ENCODE results near the gene ECE1.

DNA sequence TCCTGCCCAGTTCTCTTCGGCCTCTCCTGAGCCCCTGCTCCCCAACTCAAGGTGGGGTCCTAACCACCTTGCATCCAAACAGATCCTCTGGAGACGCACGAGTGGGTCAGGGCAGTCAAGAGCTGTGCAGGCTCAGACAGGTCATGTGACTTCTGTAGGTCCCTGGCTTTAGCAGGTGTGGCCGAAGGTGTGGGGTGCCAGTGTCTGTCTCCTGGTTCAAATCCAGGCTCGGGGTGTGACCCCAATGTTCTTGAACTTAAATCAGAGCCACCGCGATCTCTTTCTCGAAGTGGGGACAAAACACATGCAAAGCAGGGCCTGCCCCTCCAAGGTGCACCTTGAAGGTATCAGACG lies 27.4 kb upstream of the ECE1 start:
- no peak for TF ChIP-seq TCF7L2 (IDR thresholded peaks at IDR 0.05; ENCODE audit: low read depth, low read length)
- TF ChIP-seq, protein P1, sequence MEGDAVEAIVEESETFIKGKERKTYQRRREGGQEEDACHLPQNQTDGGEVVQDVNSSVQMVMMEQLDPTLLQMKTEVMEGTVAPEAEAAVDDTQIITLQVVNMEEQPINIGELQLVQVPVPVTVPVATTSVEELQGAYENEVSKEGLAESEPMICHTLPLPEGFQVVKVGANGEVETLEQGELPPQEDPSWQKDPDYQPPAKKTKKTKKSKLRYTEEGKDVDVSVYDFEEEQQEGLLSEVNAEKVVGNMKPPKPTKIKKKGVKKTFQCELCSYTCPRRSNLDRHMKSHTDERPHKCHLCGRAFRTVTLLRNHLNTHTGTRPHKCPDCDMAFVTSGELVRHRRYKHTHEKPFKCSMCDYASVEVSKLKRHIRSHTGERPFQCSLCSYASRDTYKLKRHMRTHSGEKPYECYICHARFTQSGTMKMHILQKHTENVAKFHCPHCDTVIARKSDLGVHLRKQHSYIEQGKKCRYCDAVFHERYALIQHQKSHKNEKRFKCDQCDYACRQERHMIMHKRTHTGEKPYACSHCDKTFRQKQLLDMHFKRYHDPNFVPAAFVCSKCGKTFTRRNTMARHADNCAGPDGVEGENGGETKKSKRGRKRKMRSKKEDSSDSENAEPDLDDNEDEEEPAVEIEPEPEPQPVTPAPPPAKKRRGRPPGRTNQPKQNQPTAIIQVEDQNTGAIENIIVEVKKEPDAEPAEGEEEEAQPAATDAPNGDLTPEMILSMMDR (IDR thresholded peaks at IDR 0.05), result no peak
